SK-N-SH treated with all-trans-retinoic acid at 6 μM for 48 hours (cell line): Measurements from ENCODE around the gene TREX2.

Source experiments
- ATAC-seq: fragments of 200-7000 bp; cut with Tn5 transposase; 3 replicates; pipeline ENCODE4 v1.9.1; 2020; ENCODE audit warnings: mild to moderate bottlenecking, moderate library complexity
- ARNTL ChIP-seq: fragments of 450-650 bp; formaldehyde crosslinking; IDR thresholded peaks from 2 replicates; pipeline ENCODE4 v1.5.0; 2020; ENCODE audit warnings: low read depth, mild to moderate bottlenecking, moderate library complexity, borderline replicate concordance
- BACH2 ChIP-seq: fragments of 250-450 bp; sonication (Bioruptor Pico); IDR thresholded peaks from 2 replicates; pipeline ENCODE4 v1.9.0; 2021; ENCODE audit warnings: mild to moderate bottlenecking, borderline replicate concordance
- CSDC2 ChIP-seq: fragments of 250-450 bp; sonication (Bioruptor Pico); IDR thresholded peaks from 2 replicates; pipeline ENCODE4 v1.5.0; 2020; ENCODE audit warnings: mild to moderate bottlenecking, moderate library complexity
- ESRRG ChIP-seq: fragments of 250-450 bp; sonication (Bioruptor Pico); IDR thresholded peaks from 2 replicates; pipeline ENCODE4 v1.6.1; 2021; ENCODE audit warnings: mild to moderate bottlenecking
- GLIS3 ChIP-seq: fragments of 250-450 bp; sonication (Bioruptor Pico); IDR thresholded peaks from 2 replicates; pipeline ENCODE4 v1.5.0; 2020; ENCODE audit warnings: mild to moderate bottlenecking, moderate library complexity
- ISL1 ChIP-seq: fragments of 250-450 bp; sonication (Bioruptor Pico); IDR thresholded peaks from 2 replicates; pipeline ENCODE4 v2.1.2; 2022; ENCODE audit warnings: mild to moderate bottlenecking, moderate library complexity
- OSR1 ChIP-seq: fragments of 250-450 bp; sonication (Bioruptor Pico); IDR thresholded peaks from 2 replicates; pipeline ENCODE4 v1.8.0; 2022; ENCODE audit warnings: moderate library complexity, mild to moderate bottlenecking, inconsistent platforms
- PPARA ChIP-seq: fragments of 250-450 bp; sonication (Bioruptor Pico); IDR thresholded peaks from 2 replicates; pipeline ENCODE4 v1.5.0; 2020; ENCODE audit warnings: mild to moderate bottlenecking, borderline replicate concordance
- RARB ChIP-seq: fragments of 250-450 bp; sonication (Bioruptor Pico); IDR thresholded peaks from 2 replicates; pipeline ENCODE4 v1.8.0; 2021; ENCODE audit warnings: mild to moderate bottlenecking, moderate library complexity
- ZC3H10 ChIP-seq: fragments of 250-450 bp; sonication (Bioruptor Pico); IDR thresholded peaks from 2 replicates; pipeline ENCODE4 v1.5.1; 2021; ENCODE audit warnings: mild to moderate bottlenecking, moderate library complexity
- ZFP3 ChIP-seq: fragments of 250-450 bp; sonication (Bioruptor Pico); IDR thresholded peaks from 2 replicates; pipeline ENCODE4 v1.5.0; 2020; ENCODE audit warnings: mild to moderate bottlenecking, moderate library complexity
- ZFP30 ChIP-seq: fragments of 450-650 bp; formaldehyde crosslinking; IDR thresholded peaks from 2 replicates; pipeline ENCODE4 v1.5.0; 2022; ENCODE audit warnings: mild to moderate bottlenecking, moderate library complexity
- ZNF565 ChIP-seq: fragments of 450-650 bp; formaldehyde crosslinking; conservative IDR thresholded peaks from 2 replicates; pipeline ENCODE4 v1.5.0; 2020; ENCODE audit warnings: low read depth, mild to moderate bottlenecking, moderate library complexity
- TF ChIP-seq, protein P1 (sequence below): fragments of 250-450 bp; sonication (Bioruptor Pico); IDR thresholded peaks from 2 replicates; pipeline ENCODE4 v1.8.0; 2021; ENCODE audit warnings: low read depth, mild to moderate bottlenecking, moderate library complexity, borderline replicate concordance
- TF ChIP-seq, protein P2 (sequence below): fragments of 250-450 bp; sonication (Bioruptor Pico); IDR thresholded peaks from 2 replicates; pipeline ENCODE4 v1.5.0; 2020; ENCODE audit warnings: mild to moderate bottlenecking, moderate library complexity
- TF ChIP-seq, protein P3 (sequence below): fragments of 250-450 bp; sonication (Bioruptor Pico); IDR thresholded peaks from 2 replicates; pipeline ENCODE4 v1.5.1; 2020; ENCODE audit warnings: low read depth, mild to moderate bottlenecking, moderate library complexity
- TF ChIP-seq, protein P4 (sequence below): fragments of 250-450 bp; sonication (Bioruptor Pico); IDR thresholded peaks from 2 replicates; pipeline ENCODE4 v1.5.1; 2021; ENCODE audit warnings: mild to moderate bottlenecking, moderate library complexity

Gene TREX2

DNA sequence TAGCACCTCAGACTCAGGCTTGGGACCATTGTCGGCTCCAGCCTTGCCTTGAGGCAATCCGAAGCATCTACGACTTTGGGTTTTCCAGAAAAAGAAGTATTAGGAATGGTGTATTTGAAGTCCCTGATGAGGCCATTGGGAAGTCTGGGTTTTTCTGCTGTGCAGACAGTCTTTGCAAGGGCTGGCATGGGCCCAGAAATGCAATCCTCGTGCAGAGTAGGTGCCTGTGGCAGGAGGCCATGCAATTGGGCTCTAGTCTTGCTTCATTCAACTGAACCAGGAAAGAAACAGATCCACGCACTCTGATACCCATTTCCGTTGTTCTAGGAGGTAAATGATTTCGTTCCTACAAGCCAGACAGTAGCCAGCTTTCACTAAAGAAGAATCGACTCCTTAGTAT lies 22.2 kb downstream of the TREX2 start:
- TF ChIP-seq ISL1 (CRISPR knock-in tag) = no peak
- TF ChIP-seq, protein P1, sequence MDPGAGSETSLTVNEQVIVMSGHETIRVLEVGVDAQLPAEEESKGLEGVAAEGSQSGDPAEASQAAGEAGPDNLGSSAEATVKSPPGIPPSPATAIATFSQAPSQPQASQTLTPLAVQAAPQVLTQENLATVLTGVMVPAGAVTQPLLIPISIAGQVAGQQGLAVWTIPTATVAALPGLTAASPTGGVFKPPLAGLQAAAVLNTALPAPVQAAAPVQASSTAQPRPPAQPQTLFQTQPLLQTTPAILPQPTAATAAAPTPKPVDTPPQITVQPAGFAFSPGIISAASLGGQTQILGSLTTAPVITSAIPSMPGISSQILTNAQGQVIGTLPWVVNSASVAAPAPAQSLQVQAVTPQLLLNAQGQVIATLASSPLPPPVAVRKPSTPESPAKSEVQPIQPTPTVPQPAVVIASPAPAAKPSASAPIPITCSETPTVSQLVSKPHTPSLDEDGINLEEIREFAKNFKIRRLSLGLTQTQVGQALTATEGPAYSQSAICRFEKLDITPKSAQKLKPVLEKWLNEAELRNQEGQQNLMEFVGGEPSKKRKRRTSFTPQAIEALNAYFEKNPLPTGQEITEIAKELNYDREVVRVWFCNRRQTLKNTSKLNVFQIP = no peak
- TF ChIP-seq ZC3H10 = no peak
- no peak for TF ChIP-seq GLIS3 (CRISPR knock-in tag)
- TF ChIP-seq PPARA (CRISPR knock-in tag) = no peak
- ATAC-seq = no peak

DNA sequence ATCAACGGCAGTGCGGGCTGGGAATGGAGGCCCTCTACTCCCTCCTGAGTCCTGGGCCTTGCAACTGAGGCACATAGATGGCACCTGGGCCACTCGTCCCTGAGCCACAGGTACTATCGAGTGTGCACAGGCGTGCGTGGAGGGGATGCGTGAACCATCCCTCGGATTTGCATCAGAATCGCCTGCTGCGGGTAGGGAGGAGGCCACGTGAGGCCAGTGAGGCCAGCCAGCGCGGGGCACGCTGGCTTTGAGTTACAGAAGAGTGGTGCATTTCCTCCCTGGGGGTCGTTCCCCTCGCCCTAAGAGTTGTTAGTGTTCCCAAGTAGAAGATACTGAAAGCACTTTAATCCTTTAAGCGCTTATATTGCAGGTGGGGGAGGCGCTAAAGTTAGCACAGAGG lies 24.0 kb downstream of the TREX2 start:
- ATAC-seq = no peak
- TF ChIP-seq PPARA (CRISPR knock-in tag) (no peak), ZFP30 (no peak), ZC3H10 (no peak), ZFP3 (no peak), ARNTL (CRISPR knock-in tag) (no peak), ZNF565 (CRISPR knock-in tag) (no peak), CSDC2 (CRISPR knock-in tag) (no peak)
- TF ChIP-seq, protein P2, sequence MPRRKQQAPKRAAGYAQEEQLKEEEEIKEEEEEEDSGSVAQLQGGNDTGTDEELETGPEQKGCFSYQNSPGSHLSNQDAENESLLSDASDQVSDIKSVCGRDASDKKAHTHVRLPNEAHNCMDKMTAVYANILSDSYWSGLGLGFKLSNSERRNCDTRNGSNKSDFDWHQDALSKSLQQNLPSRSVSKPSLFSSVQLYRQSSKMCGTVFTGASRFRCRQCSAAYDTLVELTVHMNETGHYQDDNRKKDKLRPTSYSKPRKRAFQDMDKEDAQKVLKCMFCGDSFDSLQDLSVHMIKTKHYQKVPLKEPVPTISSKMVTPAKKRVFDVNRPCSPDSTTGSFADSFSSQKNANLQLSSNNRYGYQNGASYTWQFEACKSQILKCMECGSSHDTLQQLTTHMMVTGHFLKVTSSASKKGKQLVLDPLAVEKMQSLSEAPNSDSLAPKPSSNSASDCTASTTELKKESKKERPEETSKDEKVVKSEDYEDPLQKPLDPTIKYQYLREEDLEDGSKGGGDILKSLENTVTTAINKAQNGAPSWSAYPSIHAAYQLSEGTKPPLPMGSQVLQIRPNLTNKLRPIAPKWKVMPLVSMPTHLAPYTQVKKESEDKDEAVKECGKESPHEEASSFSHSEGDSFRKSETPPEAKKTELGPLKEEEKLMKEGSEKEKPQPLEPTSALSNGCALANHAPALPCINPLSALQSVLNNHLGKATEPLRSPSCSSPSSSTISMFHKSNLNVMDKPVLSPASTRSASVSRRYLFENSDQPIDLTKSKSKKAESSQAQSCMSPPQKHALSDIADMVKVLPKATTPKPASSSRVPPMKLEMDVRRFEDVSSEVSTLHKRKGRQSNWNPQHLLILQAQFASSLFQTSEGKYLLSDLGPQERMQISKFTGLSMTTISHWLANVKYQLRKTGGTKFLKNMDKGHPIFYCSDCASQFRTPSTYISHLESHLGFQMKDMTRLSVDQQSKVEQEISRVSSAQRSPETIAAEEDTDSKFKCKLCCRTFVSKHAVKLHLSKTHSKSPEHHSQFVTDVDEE (CRISPR knock-in tag) = no peak
- TF ChIP-seq, protein P3, sequence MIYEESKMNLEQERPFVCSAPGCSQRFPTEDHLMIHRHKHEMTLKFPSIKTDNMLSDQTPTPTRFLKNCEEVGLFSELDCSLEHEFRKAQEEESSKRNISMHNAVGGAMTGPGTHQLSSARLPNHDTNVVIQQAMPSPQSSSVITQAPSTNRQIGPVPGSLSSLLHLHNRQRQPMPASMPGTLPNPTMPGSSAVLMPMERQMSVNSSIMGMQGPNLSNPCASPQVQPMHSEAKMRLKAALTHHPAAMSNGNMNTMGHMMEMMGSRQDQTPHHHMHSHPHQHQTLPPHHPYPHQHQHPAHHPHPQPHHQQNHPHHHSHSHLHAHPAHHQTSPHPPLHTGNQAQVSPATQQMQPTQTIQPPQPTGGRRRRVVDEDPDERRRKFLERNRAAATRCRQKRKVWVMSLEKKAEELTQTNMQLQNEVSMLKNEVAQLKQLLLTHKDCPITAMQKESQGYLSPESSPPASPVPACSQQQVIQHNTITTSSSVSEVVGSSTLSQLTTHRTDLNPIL (CRISPR knock-in tag) = no peak

DNA sequence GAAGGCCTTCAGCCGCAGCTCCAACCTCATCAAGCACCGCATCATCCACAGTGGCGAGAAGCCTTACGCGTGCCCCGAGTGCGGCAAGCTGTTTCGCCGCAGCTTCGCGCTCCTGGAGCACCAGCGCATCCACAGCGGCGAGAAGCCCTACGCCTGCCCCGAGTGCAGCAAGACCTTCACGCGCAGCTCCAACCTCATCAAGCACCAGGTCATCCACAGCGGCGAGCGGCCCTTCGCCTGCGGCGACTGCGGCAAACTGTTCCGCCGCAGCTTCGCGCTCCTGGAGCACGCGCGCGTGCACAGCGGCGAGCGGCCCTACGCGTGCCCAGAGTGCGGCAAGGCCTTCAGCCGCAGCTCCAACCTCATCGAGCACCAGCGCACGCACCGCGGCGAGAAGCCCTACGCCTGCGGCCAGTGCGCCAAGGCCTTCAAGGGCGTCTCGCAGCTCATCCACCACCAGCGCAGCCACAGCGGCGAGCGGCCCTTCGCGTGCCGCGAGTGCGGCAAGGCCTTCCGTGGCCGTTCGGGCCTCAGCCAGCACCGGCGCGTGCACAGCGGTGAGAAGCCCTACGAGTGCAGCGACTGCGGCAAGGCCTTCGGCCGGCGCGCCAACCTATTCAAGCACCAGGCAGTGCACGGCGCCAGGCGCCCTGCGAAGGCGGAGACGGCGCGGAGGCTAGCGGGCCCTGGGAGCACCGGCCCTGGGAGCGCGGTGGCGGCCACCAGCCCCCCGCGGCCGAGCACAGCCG lies 24.8 kb downstream of the TREX2 start:
- no peak for TF ChIP-seq ZFP3
- TF ChIP-seq ISL1 (CRISPR knock-in tag) = no peak
- no peak for TF ChIP-seq ESRRG
- TF ChIP-seq RARB (CRISPR knock-in tag) = no peak
- TF ChIP-seq PPARA (CRISPR knock-in tag) = no peak
- TF ChIP-seq GLIS3 (CRISPR knock-in tag) = no peak
- TF ChIP-seq OSR1 (CRISPR knock-in tag) = no peak
- no peak for TF ChIP-seq ARNTL (CRISPR knock-in tag)
- TF ChIP-seq ZC3H10 = no peak
- TF ChIP-seq, protein P3 (CRISPR knock-in tag) = no peak
- TF ChIP-seq CSDC2 (CRISPR knock-in tag) = no peak
- no peak for ATAC-seq

DNA sequence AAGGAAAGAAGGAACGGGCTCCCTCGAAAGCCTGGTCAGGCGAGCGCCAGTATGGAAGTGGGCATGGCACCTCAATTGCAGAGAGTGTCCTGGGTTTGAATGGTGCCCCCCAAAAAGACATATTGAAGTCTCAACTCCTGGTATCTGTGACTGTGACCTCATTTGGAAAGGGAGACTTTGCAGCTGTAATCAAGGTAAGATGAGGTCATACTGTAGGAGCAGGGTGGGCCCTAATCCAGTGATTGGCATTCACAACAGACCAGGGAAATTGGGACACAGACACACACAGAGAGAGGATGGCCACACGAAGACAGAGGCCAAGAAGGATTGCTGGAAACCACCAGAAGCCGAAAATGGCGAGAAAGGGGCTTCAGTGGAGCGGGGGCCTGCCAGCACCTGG lies 28.2 kb downstream of the TREX2 start:
- no peak for TF ChIP-seq BACH2 (CRISPR knock-in tag)
- no peak for TF ChIP-seq ISL1 (CRISPR knock-in tag)
- TF ChIP-seq, protein P4, sequence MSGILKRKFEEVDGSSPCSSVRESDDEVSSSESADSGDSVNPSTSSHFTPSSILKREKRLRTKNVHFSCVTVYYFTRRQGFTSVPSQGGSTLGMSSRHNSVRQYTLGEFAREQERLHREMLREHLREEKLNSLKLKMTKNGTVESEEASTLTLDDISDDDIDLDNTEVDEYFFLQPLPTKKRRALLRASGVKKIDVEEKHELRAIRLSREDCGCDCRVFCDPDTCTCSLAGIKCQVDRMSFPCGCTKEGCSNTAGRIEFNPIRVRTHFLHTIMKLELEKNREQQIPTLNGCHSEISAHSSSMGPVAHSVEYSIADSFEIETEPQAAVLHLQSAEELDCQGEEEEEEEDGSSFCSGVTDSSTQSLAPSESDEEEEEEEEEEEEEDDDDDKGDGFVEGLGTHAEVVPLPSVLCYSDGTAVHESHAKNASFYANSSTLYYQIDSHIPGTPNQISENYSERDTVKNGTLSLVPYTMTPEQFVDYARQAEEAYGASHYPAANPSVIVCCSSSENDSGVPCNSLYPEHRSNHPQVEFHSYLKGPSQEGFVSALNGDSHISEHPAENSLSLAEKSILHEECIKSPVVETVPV (CRISPR knock-in tag) = no peak
- TF ChIP-seq RARB (CRISPR knock-in tag) = no peak
- TF ChIP-seq, all 23 proteins: peak for 0
- ATAC-seq = no peak
